Coronary artery (tissue), 2 donors: ENCODE results near the gene CCL25.

ENCODE experiments used
- DNase-seq: peaks from one replicate; pipeline ENCODE4 v3.0.0-alpha.2; 2017; ENCODE audit warnings: low spot score
- H3K27ac ChIP-seq, 2 donors: fragments of 200-600 bp; sonication (generic); one replicate each; pipeline ENCODE4 v1.5.1; 2016 to 2019
- H3K4me3 ChIP-seq: fragments of 200-600 bp; sonication (generic); 2 replicates; pipeline ENCODE4 v1.5.1; 2016; ENCODE audit warnings: mild to moderate bottlenecking, moderate library complexity
- TF ChIP-seq, protein P1 (sequence below): fragments of 200-600 bp; sonication (generic); IDR thresholded peaks from one replicate; pipeline ENCODE4 v1.5.1; 2019; ENCODE audit warnings: antibody characterized with exemption

The CCL25 gene

DNA sequence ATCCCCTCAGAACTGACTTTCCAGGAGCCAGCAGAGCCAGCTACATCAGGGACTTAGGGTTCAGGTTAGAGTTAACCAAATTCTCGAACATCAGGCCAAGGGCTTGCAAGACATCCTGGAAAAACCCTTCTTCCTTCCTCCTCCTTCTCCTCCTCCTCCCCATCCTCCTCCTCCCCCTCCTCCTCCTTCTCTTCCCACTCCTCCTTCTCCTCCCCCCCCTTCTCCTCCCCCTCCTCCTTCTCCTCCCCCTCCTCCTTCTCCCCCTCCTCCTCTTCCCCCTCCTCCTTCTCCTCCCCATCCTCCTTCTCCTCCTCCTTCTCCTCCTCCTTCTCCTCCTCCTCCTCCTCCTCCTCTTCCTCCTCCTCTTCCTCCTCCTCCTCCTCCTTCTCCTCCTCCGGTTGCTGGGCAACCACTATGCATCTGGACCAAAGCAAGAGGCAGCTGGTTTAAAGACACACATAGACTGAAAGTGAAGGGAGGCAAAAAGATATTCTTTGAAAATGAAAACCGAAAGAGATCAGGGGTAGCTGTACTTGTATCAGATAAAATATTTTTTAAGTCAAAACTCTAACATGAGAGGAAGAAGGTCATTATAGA, 5.9 kb upstream of the CCL25 start:
- Histone ChIP-seq H3K4me3 (no peak overlapping the region), H3K27ac (no peak overlapping the region)
- TF ChIP-seq, protein P1, sequence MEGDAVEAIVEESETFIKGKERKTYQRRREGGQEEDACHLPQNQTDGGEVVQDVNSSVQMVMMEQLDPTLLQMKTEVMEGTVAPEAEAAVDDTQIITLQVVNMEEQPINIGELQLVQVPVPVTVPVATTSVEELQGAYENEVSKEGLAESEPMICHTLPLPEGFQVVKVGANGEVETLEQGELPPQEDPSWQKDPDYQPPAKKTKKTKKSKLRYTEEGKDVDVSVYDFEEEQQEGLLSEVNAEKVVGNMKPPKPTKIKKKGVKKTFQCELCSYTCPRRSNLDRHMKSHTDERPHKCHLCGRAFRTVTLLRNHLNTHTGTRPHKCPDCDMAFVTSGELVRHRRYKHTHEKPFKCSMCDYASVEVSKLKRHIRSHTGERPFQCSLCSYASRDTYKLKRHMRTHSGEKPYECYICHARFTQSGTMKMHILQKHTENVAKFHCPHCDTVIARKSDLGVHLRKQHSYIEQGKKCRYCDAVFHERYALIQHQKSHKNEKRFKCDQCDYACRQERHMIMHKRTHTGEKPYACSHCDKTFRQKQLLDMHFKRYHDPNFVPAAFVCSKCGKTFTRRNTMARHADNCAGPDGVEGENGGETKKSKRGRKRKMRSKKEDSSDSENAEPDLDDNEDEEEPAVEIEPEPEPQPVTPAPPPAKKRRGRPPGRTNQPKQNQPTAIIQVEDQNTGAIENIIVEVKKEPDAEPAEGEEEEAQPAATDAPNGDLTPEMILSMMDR: no peak
- no peak for DNase-seq

DNA sequence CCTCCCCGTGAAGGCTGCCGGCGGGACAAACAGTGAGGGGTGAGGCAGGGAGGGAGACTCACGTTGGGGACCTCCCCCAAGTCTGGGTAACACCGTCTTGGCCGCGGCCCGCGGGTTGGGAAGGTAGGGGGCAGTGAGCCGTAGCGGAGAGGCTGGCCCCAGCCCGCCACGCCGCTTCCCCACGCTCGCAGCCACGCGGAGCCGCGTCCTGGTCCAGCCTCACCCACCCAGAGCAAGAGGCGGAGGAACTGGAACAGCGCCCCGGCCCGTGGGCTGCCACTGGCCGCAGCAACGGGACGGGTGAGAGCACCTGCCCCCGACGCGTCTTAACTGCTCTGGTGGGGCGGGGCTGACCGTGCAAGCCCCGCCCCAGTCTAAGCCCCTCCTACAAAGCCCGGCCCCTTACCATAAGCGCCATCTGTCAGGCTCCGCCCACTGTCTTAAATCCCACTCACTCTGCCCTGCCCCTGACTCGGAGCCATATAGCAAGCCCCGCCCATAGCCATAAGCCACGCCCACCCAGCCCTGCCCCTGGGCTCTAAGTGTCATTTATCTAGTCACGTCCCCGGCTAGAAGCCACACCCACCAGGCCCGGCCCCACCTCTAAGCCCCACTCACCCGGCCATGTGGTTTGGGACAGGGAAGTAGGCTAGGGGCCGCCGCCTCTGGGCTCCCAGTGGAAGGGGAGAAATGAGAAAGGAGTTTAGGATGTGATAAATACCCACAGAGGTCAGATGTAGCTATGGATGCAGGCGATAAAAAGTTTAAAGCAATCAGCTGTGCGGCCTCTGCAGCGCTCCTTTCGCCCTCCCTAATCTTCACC, 2.1 kb upstream of the CCL25 start:
- Histone ChIP-seq H3K4me3 (peak overlapping the region; percentile 51), H3K27ac (no peak overlapping the region)
- no peak for DNase-seq
- TF ChIP-seq, protein P1: no peak

DNA sequence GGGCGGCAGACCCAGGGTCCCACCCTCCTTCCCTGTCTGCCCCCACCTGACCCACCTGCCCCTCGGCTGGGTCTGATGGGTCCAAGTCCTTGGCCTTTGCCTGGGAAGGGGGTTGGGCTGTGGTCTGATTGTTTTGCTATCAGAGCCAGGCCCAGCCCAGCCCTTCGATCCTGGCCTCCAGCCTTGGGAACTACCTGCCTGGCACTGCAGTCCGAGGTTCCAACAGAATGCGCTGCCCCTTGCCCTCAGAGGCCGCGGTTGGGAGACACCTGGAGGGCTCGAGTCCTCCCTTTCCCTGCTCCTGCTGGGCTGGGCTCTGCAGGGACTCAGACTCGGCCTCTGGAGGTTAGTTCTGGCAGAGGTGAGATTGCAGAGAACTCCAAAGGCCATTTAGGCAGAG, 1.6 kb downstream of the CCL25 start:
- H3K27ac ChIP-seq: no peak overlapping the region
- TF ChIP-seq, protein P1: no peak
- DNase-seq: no peak
- H3K4me3 ChIP-seq: no peak overlapping the region

DNA sequence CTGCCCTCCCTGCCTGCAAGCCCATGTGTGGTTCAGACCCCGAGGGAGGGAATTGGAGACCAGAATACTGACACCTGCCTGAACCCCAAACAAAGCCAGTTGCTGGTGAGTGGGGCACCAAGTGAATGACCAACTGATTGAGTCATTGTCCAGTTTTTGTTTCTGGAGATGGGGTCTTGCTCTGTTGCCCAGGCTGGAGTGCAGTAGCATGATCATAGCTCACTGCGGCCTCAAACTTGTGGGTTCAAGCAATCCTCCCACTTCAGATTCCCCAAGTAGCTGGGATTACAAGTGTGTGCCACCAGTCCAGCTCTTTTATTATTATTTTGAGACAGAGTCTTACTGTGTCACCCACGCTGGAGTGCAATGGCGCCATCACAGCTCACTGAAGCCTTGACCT, 4.0 kb downstream of the CCL25 start:
- DNase-seq: no peak

DNA sequence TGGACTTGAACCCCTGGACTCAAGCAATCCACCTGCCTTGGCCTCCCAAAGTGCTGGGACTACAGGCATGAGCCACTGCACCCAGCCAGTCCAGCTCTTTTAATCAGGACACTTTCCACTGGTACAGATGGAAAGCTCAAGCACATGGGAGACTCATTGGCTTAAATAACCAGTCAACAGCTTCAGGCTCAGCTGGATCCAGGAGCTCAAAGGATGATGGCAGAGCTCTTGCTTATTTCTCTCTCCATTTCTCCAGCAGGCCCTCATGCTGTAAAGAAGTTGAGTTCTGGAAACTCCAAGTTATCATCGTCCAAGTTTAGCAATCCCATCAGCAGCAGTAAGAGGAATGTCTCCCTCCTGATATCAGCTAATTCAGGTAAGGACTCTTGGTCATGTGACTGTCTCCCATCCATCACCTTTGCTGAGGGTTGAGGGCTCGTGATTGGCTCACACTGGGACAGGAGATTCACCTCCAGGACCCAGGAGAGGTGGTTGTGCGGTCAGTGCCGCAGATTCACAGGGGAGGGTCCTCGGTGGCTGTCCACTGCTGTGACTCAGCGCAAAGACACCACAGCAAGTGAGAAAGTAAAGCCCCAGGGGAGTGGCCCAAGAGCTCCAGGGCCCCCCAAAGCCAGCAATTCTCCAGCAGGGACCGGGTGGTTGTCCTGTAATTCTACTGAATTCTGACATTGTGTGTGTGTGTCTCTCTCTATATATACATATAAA, 5.1 kb downstream of the CCL25 start:
- no peak overlapping the region for H3K27ac ChIP-seq
- TF ChIP-seq, protein P1: no peak
- no peak for DNase-seq
- no peak overlapping the region for H3K4me3 ChIP-seq

More for the DNA sequence above, 4.0 kb downstream of the CCL25 start:
- TF ChIP-seq, protein P1: no peak
- Histone ChIP-seq H3K27ac (no peak overlapping the region), H3K4me3 (no peak overlapping the region)

DNA sequence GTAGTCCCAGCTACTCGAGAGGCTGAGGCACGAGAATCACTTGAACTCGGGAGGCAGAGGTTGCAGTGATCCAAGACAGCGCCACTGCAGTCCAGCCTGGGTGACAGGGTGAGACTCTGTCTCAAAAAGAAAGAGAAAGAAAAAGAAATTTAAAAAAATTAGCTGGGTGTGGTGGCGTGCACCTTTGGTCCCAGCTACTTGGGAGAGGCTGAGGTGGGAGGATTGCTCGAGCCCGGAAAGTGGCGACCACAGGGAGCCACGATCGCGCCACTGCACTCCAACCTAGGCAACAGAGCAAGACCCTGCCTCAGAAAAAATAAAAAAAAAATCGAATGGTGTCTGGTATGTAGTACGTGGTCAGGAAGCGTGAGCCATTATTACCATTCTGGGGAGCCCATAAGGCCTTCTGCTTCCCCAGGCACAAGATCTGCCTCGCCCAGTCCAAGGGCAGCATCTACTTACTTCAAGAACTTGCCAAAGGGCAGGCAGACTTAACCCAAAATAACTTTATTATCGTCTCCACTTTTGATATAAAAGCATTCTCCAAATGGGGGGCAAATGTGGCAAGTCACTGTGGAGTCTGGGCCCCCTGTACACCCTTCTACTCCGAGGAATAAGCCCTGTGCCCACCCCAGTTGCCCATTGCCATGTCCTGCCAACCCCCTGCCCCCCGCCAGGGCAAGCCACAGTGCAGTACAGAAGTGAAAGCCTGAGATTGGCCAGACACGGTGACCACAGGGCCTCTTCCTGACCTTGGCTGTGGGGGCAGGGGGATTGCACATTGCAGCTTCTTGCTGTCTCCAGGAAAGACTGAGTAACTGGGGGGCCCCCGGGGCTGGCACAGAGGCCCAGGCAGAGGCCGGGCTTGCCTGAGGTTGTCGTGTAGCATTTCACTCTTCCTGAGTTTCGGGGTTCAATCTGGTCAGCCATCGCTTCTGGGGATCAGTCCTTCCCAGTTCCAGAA, 12.6 kb downstream of the CCL25 start:
- H3K27ac ChIP-seq: no peak overlapping the region
- DNase-seq: no peak
- TF ChIP-seq, protein P1: no peak
- no peak overlapping the region for H3K4me3 ChIP-seq
